ENCODE measurements around the gene MAT2B.

Gene MAT2B

GRCh38 chr5:163475411-163475810, 30.0 kb upstream of the MAT2B start:
- ChIA-PET CTCF (no interaction called here), POLR2A (no interaction called here)
- DNase-seq (ENCODE audit: extremely low spot score): no peak
- TF ChIP-seq BHLHE40 (IDR thresholded peaks at IDR 0.05; ENCODE audit: borderline replicate concordance) (no peak), NFRKB (IDR thresholded peaks at IDR 0.05) (no peak), ZNF384 (IDR thresholded peaks at IDR 0.05) (no peak), TARDBP (IDR thresholded peaks at IDR 0.05) (no peak), HDGF (IDR thresholded peaks at IDR 0.05; ENCODE audit: borderline replicate concordance) (no peak), ELF4 (IDR thresholded peaks at IDR 0.05) (no peak), CTBP1 (IDR thresholded peaks at IDR 0.05; ENCODE audit: borderline replicate concordance) (no peak), ARNT (IDR thresholded peaks at IDR 0.05) (no peak), LEF1 (IDR thresholded peaks at IDR 0.05; ENCODE audit: borderline replicate concordance) (no peak), FOXK2 (IDR thresholded peaks at IDR 0.05) (no peak), SP1 (IDR thresholded peaks at IDR 0.05) (no peak), SUZ12 (IDR thresholded peaks at IDR 0.05) (no peak), FOXM1 (IDR thresholded peaks at IDR 0.05; ENCODE audit: borderline replicate concordance) (no peak)

GRCh38 chr5:163478126-163478981, 27.1 kb upstream of the MAT2B start:
- no peak for TF ChIP-seq ZNF384 (IDR thresholded peaks at IDR 0.05)
- no peak for TF ChIP-seq ELF4 (IDR thresholded peaks at IDR 0.05)
- no peak for TF ChIP-seq BHLHE40 (IDR thresholded peaks at IDR 0.05; ENCODE audit: borderline replicate concordance)
- no peak for TF ChIP-seq SP1 (IDR thresholded peaks at IDR 0.05)
- TF ChIP-seq TARDBP (IDR thresholded peaks at IDR 0.05): no peak
- no peak for TF ChIP-seq FOXA1 (IDR thresholded peaks at IDR 0.05)
- no peak for TF ChIP-seq L3MBTL2 (conservative IDR thresholded peaks at IDR 0.05)
- TF ChIP-seq NFRKB (IDR thresholded peaks at IDR 0.05): no peak
- no peak for TF ChIP-seq CTBP1 (IDR thresholded peaks at IDR 0.05; ENCODE audit: borderline replicate concordance)
- no peak for TF ChIP-seq FOXK2 (IDR thresholded peaks at IDR 0.05)
- ChIA-PET CTCF (no interaction called here), POLR2A (interaction anchor here (1.8 kb wide), 1 partner anchor 18 kb away, joined by 8 read pairs; the partner anchor contains the start of genes HMMR and NUDCD2)
- no peak for DNase-seq (ENCODE audit: extremely low spot score)

GRCh38 chr5:163478982-163479271, 26.5 kb upstream of the MAT2B start:
- ChIA-PET CTCF (no interaction called here), POLR2A (interaction anchor here (1.8 kb wide), 1 partner anchor 18 kb away, joined by 8 read pairs; the partner anchor contains the start of genes HMMR and NUDCD2)
- no peak for TF ChIP-seq ELF4 (IDR thresholded peaks at IDR 0.05)
- no peak for TF ChIP-seq FOXM1 (IDR thresholded peaks at IDR 0.05; ENCODE audit: borderline replicate concordance)
- TF ChIP-seq ARNT (IDR thresholded peaks at IDR 0.05): no peak
- TF ChIP-seq FOXA1 (IDR thresholded peaks at IDR 0.05): no peak
- no peak for TF ChIP-seq L3MBTL2 (conservative IDR thresholded peaks at IDR 0.05)
- no peak for TF ChIP-seq FOXK2 (IDR thresholded peaks at IDR 0.05)
- no peak for TF ChIP-seq HDGF (IDR thresholded peaks at IDR 0.05; ENCODE audit: borderline replicate concordance)
- TF ChIP-seq BHLHE40 (IDR thresholded peaks at IDR 0.05; ENCODE audit: borderline replicate concordance): no peak
- TF ChIP-seq, protein P1, sequence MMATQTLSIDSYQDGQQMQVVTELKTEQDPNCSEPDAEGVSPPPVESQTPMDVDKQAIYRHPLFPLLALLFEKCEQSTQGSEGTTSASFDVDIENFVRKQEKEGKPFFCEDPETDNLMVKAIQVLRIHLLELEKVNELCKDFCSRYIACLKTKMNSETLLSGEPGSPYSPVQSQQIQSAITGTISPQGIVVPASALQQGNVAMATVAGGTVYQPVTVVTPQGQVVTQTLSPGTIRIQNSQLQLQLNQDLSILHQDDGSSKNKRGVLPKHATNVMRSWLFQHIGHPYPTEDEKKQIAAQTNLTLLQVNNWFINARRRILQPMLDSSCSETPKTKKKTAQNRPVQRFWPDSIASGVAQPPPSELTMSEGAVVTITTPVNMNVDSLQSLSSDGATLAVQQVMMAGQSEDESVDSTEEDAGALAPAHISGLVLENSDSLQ (IDR thresholded peaks at IDR 0.05): no peak
- TF ChIP-seq ZNF384 (IDR thresholded peaks at IDR 0.05): no peak
- DNase-seq (ENCODE audit: extremely low spot score): no peak

DNA sequence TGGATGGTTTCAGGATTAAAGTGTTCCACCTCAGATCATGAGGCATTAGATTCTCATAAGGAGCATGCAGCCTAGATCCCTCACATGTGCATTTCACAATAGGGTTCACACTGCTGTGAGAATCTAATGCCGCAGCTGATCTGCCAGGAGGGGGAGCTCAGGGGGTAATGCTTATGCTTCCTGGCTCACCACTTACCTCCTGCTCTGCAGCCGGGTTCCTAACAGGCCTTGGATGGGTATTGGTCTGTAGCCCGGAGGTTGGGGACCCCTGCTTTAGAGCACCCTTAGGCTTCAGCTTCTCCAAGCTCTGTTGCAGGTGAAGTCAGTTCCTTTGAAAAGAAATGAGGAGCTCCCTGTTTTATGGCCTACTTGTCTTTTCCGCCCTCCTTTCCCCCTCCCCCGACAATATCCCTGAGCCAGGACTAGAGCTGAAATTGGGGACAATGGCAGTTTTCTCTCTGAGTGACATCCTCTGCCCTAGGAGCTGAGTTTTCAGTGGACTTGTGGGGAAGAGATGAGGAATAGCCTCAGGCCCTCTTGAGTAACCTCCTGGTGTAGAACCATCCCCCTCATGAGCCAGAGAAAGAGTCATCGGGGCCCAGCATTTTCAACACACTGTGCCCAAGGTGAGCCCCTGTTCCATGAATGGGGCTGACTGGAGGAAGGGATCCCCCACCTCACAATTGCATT, 16.2 kb upstream of the MAT2B start:
- TF ChIP-seq SP1 (IDR thresholded peaks at IDR 0.05) (no peak), HDGF (IDR thresholded peaks at IDR 0.05; ENCODE audit: borderline replicate concordance) (no peak), TARDBP (IDR thresholded peaks at IDR 0.05) (no peak), FOXM1 (IDR thresholded peaks at IDR 0.05; ENCODE audit: borderline replicate concordance) (no peak), ZNF384 (IDR thresholded peaks at IDR 0.05) (no peak)
- TF ChIP-seq, protein P1 (IDR thresholded peaks at IDR 0.05): no peak
- ChIA-PET CTCF (no interaction called here), POLR2A (interaction anchor here (0.6 to 1.6 kb wide), 4 partner anchors 14 to 29 kb away, joined by 4 to 5 read pairs (median 4); partner anchors contain the start of genes HMMR and NUDCD2)
- no peak for DNase-seq (ENCODE audit: extremely low spot score)

DNA sequence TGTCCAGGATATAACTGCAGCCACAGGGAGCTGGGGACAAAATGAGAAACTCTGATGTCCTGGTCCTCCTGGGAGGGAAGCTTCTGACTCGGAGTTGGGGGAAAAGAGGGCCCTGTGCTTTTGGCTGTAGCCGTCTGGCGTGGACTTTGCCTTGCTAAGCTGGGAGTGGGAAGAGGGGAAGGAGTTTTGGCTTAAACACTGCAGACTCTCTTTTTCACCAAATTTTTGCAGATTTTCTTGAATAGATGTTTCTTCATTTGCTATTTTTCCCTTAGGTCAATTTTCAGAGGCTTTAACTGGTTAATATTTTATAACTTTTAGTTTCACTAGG, 15.7 kb upstream of the MAT2B start:
- DNase-seq (ENCODE audit: extremely low spot score): no peak
- ChIA-PET CTCF (no interaction called here), POLR2A (interaction anchor here (1.3 to 1.4 kb wide), 2 partner anchors 13 to 29 kb away, joined by 4 to 5 read pairs; partner anchors contain the start of genes HMMR and NUDCD2)
- no peak for TF ChIP-seq TARDBP (IDR thresholded peaks at IDR 0.05)
- no peak for TF ChIP-seq FOXM1 (IDR thresholded peaks at IDR 0.05; ENCODE audit: borderline replicate concordance)
- no peak for TF ChIP-seq BHLHE40 (IDR thresholded peaks at IDR 0.05; ENCODE audit: borderline replicate concordance)

DNA sequence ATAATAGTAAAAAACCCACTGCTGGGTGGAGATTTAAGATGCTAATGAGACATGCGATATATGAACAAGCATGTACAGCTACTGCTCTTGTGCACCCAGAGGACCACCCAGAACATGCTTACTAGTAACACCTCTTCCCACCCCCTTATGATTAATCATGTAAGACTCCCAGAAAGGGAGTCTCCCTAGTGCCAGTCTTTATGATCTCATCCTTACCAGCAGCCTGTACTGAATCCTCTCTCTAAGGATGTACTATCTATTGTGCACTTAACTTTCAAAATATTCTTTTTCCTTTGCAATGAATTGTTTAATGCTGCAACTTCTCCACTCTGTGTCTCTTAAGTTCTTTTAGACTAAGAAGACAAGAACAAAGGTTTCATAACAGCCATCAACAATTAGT, 9.1 kb upstream of the MAT2B start:
- ChIA-PET CTCF (no interaction called here), POLR2A (interaction anchor here (2.0 to 2.4 kb wide), 2 partner anchors 9 to 35 kb away, joined by 6 to 11 read pairs; partner anchors contain the start of genes HMMR, MAT2B and NUDCD2)
- DNase-seq (ENCODE audit: extremely low spot score): no peak
- TF ChIP-seq ZNF384 (IDR thresholded peaks at IDR 0.05): no peak
- no peak for TF ChIP-seq ELF4 (IDR thresholded peaks at IDR 0.05)
- TF ChIP-seq ARNT (IDR thresholded peaks at IDR 0.05): no peak
- TF ChIP-seq FOXM1 (IDR thresholded peaks at IDR 0.05; ENCODE audit: borderline replicate concordance): no peak
- no peak for TF ChIP-seq HDGF (IDR thresholded peaks at IDR 0.05; ENCODE audit: borderline replicate concordance)
- TF ChIP-seq LEF1 (IDR thresholded peaks at IDR 0.05; ENCODE audit: borderline replicate concordance): no peak
- TF ChIP-seq FOXA1 (IDR thresholded peaks at IDR 0.05): no peak
- no peak for TF ChIP-seq TARDBP (IDR thresholded peaks at IDR 0.05)
- no peak for TF ChIP-seq FOXK2 (IDR thresholded peaks at IDR 0.05)
- no peak for TF ChIP-seq NFRKB (IDR thresholded peaks at IDR 0.05)
- no peak for TF ChIP-seq CTBP1 (IDR thresholded peaks at IDR 0.05; ENCODE audit: borderline replicate concordance)
- TF ChIP-seq L3MBTL2 (conservative IDR thresholded peaks at IDR 0.05): no peak
- TF ChIP-seq SUZ12 (IDR thresholded peaks at IDR 0.05): no peak

All from HEK293T (cell line).